ENCODE data around the gene OSTM1.

OSTM1 gene

DNA sequence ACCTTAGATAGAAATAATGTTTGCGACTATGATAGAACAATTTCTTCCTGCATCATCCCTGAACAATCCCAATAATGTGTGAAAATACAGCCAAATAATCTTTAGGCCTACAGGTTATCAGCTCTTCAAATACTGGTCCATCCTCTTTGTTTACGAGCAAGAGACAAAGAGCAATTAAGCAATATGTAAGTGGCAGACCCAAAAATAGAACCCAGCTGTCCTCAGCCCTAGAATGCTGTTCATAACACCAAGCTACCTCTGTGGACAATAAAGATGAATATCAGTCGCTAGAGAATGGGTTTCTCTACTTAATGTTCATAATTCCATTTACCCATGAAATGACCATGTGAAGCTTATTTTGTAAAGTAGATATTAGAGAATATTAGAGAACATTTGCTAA lies 28.4 kb upstream of the OSTM1 start:
- DNase-seq (ENCODE audit: low read depth), result no peak

DNA sequence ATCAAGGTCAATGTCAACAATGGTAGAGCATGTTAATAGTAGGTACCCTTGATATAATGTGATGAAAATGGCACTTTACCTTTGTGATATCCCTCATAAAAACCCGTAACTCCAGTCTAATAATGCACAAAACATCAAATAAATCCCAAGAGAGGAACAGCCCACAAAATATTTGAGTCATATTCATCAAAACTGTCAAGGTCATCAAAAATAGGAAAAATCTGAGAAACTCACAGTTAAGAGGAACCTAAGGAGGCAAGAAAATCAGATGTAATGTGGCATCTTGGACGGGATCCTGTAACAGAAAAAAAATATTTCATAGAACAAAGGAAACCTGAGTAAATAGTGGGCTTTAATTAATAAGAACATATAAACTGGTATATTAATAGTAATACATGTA lies 25.5 kb upstream of the OSTM1 start:
- DNase-seq (ENCODE audit: low read depth), result no peak

DNA sequence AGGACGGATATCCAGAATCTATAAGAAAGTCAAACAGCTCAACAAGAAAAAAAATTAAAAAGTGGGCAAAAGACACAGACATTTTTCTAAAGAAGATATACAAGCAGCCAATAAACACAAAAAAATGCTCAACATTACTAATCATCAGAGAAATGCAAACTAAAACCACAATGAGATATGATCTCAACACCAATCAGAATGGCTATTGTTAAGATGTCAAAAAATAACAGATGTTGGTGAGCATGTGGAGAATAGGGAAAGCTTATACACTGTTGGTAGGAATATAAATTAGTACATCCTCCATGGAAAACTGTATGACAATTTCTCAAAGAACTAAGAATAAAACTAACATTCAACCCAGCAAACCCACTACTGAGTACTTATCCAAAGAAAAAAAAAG lies 23.3 kb upstream of the OSTM1 start:
- no peak for DNase-seq (ENCODE audit: low read depth)

DNA sequence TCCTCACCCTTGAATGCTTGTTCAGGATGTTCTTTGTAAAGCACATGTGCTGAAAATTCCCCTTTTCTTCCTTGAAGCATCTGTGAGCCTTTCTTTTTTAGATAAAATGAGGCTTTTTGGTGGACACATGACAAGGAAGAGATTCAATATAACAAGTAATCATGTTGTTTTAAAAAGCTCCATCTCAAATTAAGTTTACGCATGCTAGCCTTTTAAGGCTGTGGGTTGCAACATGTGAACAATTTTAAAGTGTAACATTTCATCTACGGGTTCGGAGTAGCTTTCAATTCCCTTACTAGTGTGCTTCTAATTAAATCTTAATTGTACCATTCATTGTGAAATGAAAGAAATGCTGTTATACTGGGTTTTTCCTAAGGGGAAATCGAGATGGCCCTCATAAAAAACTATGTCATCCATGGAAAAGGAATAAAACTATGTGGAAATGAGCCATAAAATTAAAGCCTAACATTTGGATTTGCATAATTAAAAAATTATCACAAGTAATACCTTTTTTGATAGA lies 19.3 kb upstream of the OSTM1 start:
- no peak for DNase-seq (ENCODE audit: low read depth)

DNA sequence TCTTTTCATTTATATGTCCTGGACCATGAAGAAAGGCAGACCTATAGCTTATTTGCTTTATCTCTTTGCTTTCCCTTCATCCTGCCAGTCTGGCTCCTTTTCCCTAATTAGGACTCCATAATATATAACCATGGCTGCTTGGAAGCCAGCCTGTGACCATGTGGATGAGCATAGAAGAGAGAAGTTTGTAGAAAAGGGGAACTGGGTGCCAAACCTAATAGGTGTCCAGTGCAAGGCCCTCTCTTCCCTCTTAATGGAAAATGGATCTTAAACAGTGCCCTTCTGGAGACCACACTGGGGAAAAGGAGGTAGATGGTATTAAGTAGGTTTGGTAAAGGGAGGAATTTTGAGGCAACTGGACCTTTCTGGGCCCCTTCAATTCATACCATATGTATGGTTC lies 16.7 kb upstream of the OSTM1 start:
- no peak for DNase-seq (ENCODE audit: low read depth)

DNA sequence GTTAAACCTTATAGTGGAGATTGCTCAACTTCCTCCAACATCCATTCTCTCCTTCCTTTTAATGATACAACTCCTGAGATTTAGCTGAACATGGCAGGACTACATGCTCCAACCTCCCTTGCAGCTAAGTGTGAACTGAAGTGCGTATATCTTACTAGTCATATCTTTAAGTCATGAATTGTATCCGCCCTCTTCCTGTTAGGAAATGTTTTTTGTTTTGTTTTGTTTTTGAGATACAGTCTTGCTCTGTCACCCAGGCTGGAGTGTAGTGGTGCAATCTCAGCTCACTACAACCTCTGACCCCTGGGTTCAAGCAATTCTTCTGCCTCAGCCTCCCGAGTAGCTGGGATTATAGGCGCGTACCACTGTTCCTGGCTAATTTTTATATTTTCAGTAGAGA lies 8.8 kb upstream of the OSTM1 start:
- no peak for DNase-seq (ENCODE audit: low read depth)

DNA sequence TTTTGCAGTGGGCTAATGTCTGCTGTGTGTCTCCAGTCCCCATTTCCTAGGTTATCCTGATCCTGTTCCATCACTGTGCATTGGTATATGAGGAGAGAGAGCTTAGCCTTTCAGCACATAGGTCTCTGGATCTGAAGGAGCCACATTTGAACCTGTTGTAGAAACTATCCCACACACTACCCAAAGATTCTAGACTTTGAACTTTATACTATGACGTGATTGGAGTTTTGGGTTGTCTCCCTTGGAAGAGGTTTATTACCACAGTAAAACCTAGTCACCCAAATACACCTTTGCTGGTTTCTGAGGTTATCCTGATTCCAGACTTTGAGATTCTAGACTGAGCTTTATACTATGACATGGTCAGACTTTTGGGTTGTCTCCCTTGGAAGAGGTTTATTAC lies 8.0 kb upstream of the OSTM1 start:
- no peak for DNase-seq (ENCODE audit: low read depth)

DNA sequence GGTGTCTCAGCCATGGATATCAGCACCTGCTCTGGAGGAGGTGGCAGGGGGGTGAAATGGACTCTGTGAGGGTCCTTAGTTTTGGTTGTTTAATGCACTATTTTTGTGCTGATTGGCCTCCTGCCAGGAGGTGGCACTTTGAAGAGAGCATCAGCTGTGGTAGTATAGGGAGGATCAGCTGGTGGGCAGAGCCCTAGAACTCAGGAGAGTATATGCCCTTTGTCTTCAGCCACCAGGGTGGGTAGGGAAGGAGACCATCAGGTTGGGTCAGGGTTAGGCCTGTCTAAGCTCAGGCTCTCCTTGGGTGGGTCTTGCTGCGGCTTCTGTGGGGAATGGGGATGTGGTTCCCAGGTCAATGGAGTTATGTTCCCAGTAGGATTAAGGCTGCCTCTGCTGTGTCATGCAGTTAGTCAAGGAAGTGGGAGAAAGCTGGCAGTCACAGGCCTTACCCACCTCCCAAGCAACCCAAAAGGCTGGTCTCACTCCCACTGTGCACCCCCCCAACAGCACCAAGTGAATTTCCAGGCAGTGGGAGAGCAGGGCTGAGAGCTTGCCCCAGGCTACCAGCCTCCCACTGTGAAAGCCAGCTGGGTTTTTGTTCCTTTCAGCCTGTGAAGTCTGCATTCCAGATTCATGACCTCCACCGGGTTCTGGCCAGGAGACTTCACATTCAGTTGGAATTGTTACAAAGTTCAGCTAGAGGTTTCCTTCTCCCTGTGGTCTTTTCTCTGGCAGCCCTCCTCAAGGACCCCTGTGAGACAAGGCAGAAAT lies 5.7 kb upstream of the OSTM1 start:
- DNase-seq (ENCODE audit: low read depth), result no peak

DNA sequence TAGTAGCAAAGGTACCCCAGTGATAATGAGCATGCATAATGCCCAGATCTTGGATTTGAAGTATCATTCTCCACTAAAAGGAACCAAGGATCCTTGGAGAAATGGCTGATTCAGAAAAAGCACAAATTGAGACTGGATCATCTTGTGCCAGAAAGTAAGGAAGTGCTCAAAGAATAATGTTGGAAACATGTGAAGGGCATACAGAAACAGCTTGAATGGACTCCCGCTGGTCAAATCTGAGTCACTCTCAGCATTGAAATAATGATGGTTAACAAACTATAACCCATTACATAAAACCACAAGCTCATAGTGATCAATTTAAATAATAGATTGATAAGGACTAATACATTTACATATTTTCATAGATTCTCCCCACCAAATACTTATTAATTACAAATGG lies 3.6 kb upstream of the OSTM1 start:
- DNase-seq (ENCODE audit: low read depth), result no peak

DNA sequence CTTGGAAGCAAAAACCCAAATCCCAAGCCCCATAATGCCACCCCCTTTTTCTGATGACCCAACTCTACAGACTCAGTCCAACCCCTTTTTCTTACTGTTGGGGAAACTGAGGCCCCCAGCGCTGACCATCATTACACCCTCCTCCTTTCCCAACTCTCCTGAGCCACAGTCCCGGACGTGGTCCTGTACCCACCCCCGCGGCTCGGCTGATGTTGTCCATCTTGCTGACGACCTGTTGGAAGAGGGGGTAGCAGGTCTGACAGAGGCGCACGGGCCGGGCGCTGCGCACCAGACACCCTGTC lies 533 bp downstream of the OSTM1 start:
- DNase-seq (ENCODE audit: low read depth), result no peak

DNA sequence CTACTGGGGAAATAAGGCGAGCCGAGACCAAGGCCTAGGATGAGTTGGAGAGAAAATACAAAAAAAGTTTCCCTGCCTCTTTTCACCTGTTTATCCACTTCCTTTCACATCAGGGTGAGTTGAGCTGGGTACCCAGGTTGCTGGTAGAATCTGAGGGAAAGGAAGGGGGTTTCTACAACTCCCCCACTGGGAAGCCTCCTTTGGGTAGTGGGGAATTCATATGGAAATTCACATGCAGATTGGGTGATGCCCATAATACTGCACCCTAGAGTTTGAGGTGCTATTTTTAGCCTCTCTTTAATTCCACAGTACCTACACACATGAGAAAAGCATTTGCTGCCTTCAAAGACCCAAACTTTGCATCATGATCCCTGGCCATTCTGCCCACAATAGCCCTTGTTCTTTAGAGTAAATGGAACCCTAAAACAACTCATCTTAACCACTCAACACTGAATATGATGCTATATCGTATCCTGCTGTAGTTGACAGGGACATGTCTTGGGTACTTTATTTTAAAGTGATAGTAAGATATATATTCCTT lies 2.7 kb downstream of the OSTM1 start:
- no peak for DNase-seq (ENCODE audit: low read depth)

DNA sequence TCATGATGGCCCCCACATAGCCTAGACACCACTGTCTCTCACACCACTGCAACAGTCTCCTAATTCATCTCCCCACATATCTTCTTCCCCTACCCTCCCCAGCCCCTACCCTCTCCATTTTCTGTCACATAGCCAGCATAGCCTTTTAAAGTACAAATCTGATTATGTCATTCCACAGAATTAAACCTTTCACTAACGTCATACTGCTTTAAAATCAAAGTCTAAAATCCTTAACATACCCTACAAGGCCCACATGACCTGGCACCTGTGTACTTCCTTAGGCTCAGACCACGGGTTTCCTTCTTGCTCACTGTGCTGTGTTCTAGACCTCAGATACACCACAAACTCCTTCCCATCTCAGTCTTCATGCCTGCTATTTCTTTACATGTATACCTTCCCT lies 5.9 kb downstream of the OSTM1 start:
- DNase-seq (ENCODE audit: low read depth), result no peak

DNA sequence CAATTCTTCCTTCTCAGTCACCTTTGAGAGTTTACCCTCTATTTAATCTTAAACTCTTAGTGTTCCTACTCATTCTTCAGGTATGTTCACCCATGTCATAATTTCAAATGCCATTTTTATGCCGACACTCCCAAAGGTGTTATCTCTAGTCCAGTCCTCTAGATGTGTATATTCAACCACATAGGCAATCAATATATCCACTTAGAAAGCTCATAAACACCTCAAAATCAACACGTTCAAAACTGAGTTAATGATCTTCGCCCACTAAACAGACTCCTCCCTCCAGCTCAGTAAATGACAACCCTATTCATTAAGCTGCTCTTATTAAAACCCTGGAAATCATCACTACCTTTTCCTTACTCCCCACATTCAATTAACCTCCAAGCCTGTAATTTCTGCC lies 6.4 kb downstream of the OSTM1 start:
- DNase-seq (ENCODE audit: low read depth), result no peak

DNA sequence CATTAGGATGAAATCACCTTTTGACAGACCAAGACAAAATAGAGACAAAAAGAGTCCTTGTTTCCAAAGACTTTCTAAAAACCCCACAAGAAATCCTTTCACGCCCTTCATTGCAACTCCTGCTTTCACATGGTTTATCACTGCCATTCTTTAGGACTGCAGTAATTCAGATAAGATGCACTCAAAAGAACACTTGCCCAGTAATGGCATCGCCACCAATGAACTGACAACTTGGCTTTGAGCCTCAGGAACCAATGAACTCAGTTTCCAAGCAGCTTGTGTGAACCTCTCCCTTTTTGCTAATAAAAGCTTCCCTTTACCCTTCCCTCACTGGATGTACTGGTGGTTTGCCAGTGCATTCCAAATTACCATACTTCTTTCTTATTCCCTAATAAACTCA lies 21.8 kb downstream of the OSTM1 start:
- DNase-seq (ENCODE audit: low read depth), result no peak

DNA sequence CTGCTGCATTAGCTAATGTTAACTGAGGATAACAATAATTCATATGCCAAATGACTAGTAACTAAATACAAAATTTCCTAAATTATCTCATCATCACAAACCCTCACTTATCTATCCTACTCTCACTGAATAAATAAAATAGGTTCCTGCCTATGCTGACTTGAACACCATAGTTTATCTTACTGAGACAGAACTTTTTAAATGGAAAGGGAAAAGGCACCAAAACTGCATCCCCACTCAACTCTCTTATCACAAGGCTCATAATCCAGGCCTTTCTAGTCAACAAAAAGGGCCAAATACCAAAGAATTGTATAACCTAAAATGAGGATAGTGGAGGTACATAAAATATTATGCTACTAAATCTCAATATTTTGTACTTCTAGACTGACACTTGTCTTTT lies 23.1 kb downstream of the OSTM1 start:
- no peak for DNase-seq (ENCODE audit: low read depth)

DNA sequence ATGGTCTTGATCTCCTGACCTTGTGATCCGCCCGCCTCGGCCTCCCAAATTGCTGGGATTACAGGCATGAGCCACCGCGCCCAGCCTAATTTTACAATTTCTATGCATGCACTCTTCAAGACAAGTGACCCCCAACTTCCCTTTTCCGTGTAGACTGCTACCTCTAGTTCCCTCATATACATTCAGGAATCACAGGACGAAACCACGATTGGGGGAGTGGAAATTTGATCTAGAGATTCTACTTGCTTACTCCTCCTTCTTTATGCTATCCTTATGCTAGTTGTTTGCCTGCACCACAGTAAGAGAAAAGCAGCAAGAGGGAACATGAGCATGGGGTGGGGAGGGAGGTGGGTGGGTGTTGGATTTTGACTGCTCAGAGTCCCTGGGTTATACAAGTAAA lies 34.9 kb downstream of the OSTM1 start:
- no peak for DNase-seq (ENCODE audit: low read depth)

DNA sequence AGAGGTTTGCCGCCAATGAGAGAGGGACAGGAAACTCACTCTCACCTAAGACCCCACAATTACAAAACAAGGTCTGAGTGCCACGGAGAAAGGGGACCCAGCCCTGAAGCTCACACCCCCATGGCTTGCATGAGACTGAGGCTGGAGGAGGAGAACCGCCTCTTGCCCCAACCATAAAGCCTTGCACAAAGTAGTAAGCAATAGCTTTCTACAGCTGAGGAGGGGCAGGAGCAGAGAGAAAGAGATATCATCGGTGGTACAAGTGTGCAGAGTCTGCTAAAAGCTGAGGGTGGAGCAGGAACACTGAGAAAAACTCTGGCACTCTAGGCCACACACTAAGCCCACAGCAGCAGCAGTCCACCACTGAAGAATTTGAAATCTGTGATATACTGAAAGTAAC lies 37.7 kb downstream of the OSTM1 start:
- DNase-seq (ENCODE audit: low read depth), result no peak

DNA sequence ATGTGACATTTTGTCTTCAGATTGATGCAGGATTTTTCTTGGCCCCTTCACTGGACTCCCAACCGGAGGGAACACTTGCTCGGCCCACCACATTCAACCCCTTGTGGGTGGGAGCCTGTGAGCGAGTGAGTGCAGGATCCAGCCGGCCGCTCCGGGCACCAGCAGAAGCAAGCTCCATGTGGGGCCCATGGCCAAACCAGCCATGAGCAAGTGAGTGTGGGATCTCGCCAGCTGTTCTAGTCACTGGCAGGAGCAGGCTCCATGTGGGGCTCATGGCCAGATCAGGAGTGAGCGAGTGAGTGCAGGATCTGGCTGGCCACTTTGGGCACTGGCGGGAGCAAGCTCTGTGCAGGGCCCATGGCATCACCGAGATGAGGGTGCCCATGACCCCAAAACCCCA lies 42.6 kb downstream of the OSTM1 start:
- DNase-seq (ENCODE audit: low read depth), result no peak

DNA sequence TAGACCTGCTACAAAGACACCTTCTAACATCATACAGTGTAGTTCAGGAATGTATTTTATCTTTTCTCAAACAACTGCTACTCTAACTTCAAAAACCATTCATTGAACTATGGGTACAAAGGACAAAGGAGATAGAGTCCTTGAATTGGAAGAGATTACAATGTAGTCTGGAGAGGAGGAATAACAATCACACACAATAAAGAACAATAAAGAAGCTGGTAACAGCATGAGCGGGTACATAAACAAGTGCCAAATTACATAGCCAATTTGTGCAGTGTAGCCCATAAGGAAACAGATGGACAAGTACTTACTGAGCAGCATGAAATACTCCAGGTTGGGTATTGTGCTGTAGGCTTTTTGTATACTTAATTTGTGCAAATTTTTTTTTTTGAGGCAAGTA lies 44.3 kb downstream of the OSTM1 start:
- DNase-seq (ENCODE audit: low read depth), result no peak

DNA sequence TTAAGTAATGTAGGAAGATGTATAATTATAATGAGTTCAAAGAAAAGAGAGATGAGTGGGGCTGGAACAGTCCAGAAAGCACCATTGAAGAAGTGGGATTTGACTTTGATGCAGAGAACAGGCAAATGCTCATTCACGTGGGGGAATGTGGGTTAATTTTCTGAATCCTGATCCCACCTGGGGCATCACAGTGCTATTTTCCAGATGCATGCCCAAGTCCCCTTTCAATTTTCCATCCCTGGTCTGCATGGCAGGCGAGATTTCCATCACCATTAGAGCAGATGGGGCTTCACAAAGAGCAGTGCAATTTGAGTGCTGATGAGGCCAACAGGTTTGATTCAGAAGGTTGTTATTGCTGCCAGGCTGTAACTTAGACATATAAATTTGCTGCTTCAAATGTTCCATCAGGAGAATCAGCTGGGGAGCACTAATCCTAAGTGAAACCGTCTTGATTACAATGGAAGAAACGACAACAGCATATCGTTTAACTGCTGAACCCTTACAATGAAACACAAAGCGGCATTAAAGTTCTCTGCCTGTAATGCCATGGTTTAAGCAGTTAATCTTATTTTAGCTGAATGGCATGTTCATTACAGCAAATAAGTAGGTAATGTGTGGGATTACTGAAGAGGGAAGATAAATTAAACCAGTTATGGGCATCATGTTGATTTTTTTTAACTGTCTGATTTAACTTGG lies 45.2 kb downstream of the OSTM1 start:
- DNase-seq (ENCODE audit: low read depth), result no peak

DNA sequence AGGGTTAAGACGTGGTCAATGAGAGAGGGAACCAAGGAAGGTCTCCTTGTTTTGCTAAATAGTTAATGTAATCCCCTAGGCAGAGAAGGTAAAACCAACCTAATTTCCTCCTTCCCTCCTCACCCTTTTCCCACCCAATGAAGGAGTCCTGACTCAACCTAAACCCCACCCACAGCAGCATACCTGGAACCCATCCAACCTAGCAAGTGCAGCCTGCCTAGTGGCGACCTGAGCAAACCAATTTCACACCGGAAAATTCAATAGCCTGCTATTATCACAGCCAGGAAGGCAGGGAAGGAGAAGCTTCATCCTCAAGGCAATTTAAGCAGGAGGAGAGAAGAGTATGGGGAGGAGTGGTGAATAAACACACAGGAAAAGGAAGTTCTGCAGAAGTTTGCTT lies 46.9 kb downstream of the OSTM1 start:
- DNase-seq (ENCODE audit: low read depth), result no peak

DNA sequence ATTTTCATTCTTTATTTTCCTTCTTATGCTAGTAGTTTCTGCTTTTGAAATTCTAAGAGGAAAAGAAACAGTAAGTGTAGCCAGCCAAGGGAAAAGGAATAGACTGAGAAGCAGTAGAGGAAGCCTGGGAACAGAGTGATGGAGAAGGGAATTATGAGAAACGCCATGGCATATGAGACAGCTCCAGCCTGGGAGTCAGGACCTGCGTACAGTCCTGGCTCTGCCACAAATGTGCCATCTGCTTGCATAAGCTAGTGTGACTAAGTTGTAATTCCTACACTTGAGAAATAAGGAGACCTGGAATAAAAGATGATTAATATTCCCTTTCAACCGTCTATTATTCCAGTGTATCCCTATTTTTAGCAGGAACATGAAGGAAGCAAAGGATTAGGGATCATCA lies 47.5 kb downstream of the OSTM1 start:
- no peak for DNase-seq (ENCODE audit: low read depth)

DNA sequence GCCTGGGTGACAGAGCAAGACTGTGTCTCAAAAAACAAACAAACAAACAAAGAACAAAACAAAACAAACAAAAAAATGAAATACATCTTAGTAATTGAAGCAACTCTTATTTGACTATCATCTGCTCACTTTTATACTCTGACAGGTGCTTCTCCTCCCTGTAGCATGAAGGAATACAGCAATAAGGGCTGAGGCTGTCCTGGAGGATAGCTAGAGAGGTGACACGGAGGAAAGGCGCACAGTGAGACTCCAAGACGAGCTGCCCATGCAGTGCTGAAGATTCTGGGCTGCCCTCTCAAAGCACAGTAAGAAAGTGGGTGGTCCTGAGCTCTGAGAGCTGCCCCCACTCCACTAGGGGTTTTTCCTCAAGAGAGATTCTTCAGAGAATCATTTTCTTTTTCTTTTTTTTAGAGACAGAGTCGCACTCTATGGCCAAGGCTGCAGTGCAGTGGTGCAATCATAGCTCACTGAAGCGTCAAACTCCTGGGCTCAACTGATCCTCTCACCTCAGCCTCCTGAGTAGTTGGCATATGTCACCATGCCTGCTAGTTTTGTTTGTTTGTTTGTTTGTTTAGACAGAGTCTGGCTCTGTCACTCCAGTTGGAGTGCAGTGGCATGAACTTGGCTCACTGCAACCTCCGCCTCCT lies 50.0 kb downstream of the OSTM1 start:
- no peak for DNase-seq (ENCODE audit: low read depth)
